Hepatic stellate cell (primary cell): Measurements from ENCODE around the gene PRRT2.
"Not testable (repeated sequence)": the region's sequence is repeated elsewhere in the genome, so short reads cannot be mapped to it uniquely, and the experiment has no call there.

Experiments used
- DNase-seq: peaks from one replicate; pipeline ENCODE4 v3.0.0; 2011; ENCODE audit warnings: low spot score

PRRT2 gene

GRCh38 chr16:29812754-29813643, 1.0 kb downstream of the PRRT2 start:
- no peak for DNase-seq

GRCh38 chr16:29813644-29814562, 1.9 kb downstream of the PRRT2 start:
- no peak for DNase-seq

- DNase-seq = no peak
These were observed 2.6 kb downstream of the PRRT2 start for GRCh38 chr16:29814592-29814991.

- peak; percentile 44 for DNase-seq
These were observed 3.2 kb downstream of the PRRT2 start for GRCh38 chr16:29815032-29815721.

- peak; percentile 97 for DNase-seq
These were observed 4.0 kb downstream of the PRRT2 start, which contains the start of gene PAGR1 for GRCh38 chr16:29815793-29816693. Gene PAGR1, plus strand, starts transcription at chr16:29816152. Its CDS starts 374 bp downstream, at chr16:29816526.

- DNase-seq = peak; percentile 77
These were observed 4.9 kb downstream of the PRRT2 start for GRCh38 chr16:29816694-29817441.

- no peak for DNase-seq
These were observed 6.1 kb downstream of the PRRT2 start for GRCh38 chr16:29818082-29818481.

GRCh38 chr16:29819506-29819905, 7.5 kb downstream of the PRRT2 start:
- DNase-seq = no peak

GRCh38 chr16:29820271-29820701, 8.3 kb downstream of the PRRT2 start, which contains the start of gene MVP:
Gene MVP, plus strand, starts transcription at chr16:29820462. Its CDS starts 10,088 bp downstream, at chr16:29830550.
- DNase-seq = peak; percentile 82

GRCh38 chr16:29820730-29821642, 9.0 kb downstream of the PRRT2 start:
- DNase-seq = no peak

GRCh38 chr16:29821643-29822115, 9.7 kb downstream of the PRRT2 start:
- peak; percentile 84 for DNase-seq

GRCh38 chr16:29824589-29825144, 12.7 kb downstream of the PRRT2 start:
- peak; percentile 83 for DNase-seq

GRCh38 chr16:29825145-29826044, 13.4 kb downstream of the PRRT2 start:
- peak; percentile 84 for DNase-seq

- DNase-seq = no peak
These were observed 14.3 kb downstream of the PRRT2 start for GRCh38 chr16:29826342-29826695.

GRCh38 chr16:29830774-29831173, 18.8 kb downstream of the PRRT2 start:
- no peak for DNase-seq

GRCh38 chr16:29831490-29831889, 19.5 kb downstream of the PRRT2 start:
- no peak for DNase-seq

GRCh38 chr16:29833219-29833618, 21.2 kb downstream of the PRRT2 start:
- DNase-seq = not testable (repeated sequence)
